T-helper 17 cell (primary cell): ENCODE measurements around the gene GMPPB. TPM values are rescaled to one million over a fixed set of nuclear protein-coding genes. Genes with fewer than 3 reads are reported as not detected.

Experiments
- ATAC-seq: fragments of 150-1000 bp; cut with Tn5 transposase; 2 replicates; pipeline ENCODE4 v1.10.0; 2021; ENCODE audit warnings: mild to moderate bottlenecking, moderate library complexity
- DNase-seq, 3 donors: peaks; one replicate each; pipeline versions ENCODE4 v3.0.0 to v3.0.0-alpha.2; 2020 to 2021
- H3K9me3 ChIP-seq: one replicate; pipeline ENCODE4 v1.7.0; 2013; ENCODE audit warnings: low read length, mild to moderate bottlenecking; ENCODE audit not compliant: control insufficient read depth, poor library complexity, severe bottlenecking
- H3K27ac Mint-ChIP-seq: one replicate; pipeline ENCODE4 v1.8.0; 2022; ENCODE audit warnings: mild to moderate bottlenecking, moderate library complexity, mixed read lengths
- H3K27me3 Mint-ChIP-seq: one replicate; pipeline ENCODE4 v1.8.0; 2022; ENCODE audit warnings: mixed read lengths
- H3K36me3 Mint-ChIP-seq: one replicate; pipeline ENCODE4 v1.8.0; 2022; ENCODE audit warnings: low read depth, mixed read lengths
- H3K4me1 Mint-ChIP-seq: one replicate; pipeline ENCODE4 v1.8.0; 2022; ENCODE audit warnings: mild to moderate bottlenecking, mixed read lengths
- H3K4me3 Mint-ChIP-seq: one replicate; pipeline ENCODE4 v1.8.0; 2022; ENCODE audit warnings: mild to moderate bottlenecking, moderate library complexity, mixed read lengths
- total RNA-seq, 4 donors: library from RNA in 2 of 4; stranded (reverse) in 2 of 4; gene quantifications; one replicate each; pipeline ENCODE4 v1.2.3 and lab custom pipeline; 2022 to 2026

Gene GMPPB
- total RNA-seq, 2 donors from 2014 or later: 42.9 to 61.9 TPM

GRCh38 chr3:49674497-49674983 lies 49.2 kb downstream of the GMPPB start:
- ATAC-seq: peak; percentile 2
- DNase-seq: peak in 1 of 3 donors; percentile 21
- Mint-ChIP-seq H3K36me3 (no peaks in the 10 kb centered on the region), H3K4me3 (peak overlapping the region; percentile 95), H3K4me1 (peaks cover 24% of the 10 kb centered on the region), H3K27ac (peak overlapping the region; percentile 70), H3K27me3 (no peaks in the 10 kb centered on the region)
- no peaks in the 10 kb centered on the region for H3K9me3 ChIP-seq

DNA sequence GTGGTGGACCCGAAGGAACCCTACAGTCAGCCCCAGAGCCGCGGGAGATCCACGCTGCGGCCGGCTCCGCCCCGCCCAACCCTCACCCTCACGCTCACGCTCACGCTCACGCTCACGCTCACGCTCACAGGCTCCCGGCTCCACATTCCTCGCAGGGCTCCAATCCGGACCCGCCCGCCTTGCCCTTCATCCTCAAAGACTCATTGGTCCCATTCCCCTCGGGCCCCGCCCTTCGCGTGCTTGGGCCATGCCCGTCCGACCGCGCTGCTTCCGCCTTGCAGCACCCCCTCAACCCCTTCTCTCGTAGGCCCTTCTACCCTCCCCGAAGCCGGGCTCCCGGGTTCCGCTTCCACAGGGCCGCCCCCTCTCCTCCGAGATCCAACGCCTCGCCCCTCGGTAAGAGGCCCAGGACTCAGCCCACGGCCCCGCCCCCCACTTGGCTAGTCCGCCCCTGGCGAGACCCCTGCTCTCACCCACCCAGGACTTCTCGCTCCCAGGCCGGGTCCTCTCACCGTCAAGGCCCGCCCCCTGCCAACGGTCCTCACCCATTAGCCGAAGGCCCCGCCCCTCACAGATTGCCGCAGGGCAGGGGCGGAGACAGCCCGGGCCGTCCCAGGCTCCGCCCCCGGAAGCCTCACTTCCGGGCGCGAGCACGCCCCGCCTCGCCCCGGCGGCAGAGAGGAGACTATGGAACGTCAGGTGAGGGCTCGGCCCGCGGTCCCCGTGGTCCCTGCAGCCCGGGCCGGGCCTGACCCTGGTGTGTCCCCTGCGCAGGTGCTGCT lies 49.8 kb downstream of the GMPPB start, which contains the start of gene APEH:
Gene APEH, plus strand, starts transcription at position 637 of the 782 bp plus-strand sequence. Its CDS starts 51 bp downstream, at position 688.
- peak within 1 kb of the TSS; percentile 70 for H3K27ac Mint-ChIP-seq
- DNase-seq: peak; percentile 96 to 98 (median 97)
- no peaks in the 10 kb centered on the region for H3K9me3 ChIP-seq
- H3K36me3 Mint-ChIP-seq: no peaks in the 10 kb centered on the region
- H3K4me3 Mint-ChIP-seq: peak within 1 kb of the TSS; percentile 95
- peak; percentile 89 for ATAC-seq
- H3K4me1 Mint-ChIP-seq: peaks cover 24% of the 10 kb centered on the region
- no peaks in the 10 kb centered on the region for H3K27me3 Mint-ChIP-seq

GRCh38 chr3:49673121-49673714 lies 50.5 kb downstream of the GMPPB start:
- ATAC-seq (no peak), DNase-seq (no peak)
- Mint-ChIP-seq H3K4me3 (peak overlapping the region; percentile 95), H3K4me1 (peaks cover 24% of the 10 kb centered on the region), H3K27ac (peak overlapping the region; percentile 70), H3K27me3 (no peaks in the 10 kb centered on the region), H3K36me3 (no peaks in the 10 kb centered on the region)
- no peaks in the 10 kb centered on the region for H3K9me3 ChIP-seq

DNA sequence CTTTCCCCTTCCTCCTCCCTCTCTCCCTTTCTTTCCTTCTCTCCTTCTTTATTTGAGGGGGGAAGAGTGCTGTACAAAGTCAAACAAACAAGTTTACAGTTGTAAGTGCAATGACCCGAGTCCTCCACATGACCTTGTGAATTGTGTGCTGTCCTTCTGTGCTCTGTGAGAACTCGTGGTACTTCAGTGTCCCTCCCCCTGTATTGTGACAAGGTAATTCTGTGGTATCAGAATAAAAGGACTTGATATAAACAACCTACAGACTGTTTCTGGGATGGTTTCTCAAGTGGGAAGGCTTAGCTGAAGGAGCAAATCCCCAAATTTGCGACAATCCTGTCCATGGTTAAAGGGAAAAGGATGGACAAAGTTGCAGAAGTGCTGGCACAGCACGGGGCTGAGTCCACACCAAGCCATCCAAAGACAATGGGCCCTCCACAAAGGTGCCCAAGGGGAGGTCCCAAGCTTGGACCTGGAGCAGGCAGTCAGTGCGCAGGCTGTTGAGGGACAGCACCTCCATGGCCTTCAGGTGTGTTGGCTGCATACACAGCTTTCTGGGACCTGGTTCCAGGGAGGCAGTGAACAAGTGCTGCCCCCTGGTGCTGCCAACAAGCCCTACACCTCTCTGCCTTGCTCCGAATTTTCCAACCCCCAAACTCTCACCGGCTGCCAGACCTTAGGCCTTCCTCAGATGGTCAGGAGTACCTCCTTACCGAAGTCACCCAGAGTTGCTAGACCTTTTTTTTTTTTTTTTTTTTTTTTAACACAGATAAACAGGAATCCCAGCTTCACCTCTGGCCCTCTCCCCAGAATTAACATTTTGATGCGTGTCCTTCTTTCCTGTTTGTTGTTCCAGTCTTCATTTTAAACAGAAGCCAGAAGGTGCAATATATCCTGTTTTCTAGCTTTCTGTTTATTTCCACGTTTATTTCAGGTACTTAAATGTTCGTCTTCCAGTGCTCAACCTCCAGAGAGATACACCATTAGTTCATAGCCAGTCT lies 52.2 kb downstream of the GMPPB start:
- H3K4me3 Mint-ChIP-seq: peak overlapping the region; percentile 70
- peak overlapping the region; percentile 16 for H3K27ac Mint-ChIP-seq
- H3K9me3 ChIP-seq: no peaks in the 10 kb centered on the region
- no peaks in the 10 kb centered on the region for H3K36me3 Mint-ChIP-seq
- ATAC-seq (no peak), DNase-seq (peak; percentile 50 to 66 (median 58))
- peaks cover 24% of the 10 kb centered on the region for H3K4me1 Mint-ChIP-seq
- H3K27me3 Mint-ChIP-seq: no peaks in the 10 kb centered on the region

- no peak for DNase-seq
- H3K27ac Mint-ChIP-seq: no peak overlapping the region
Observed at GRCh38 chr3:49670940-49671290, 52.8 kb downstream of the GMPPB start.

More at GRCh38 chr3:49670940-49671290, 52.8 kb downstream of the GMPPB start:
- ATAC-seq: no peak
- Mint-ChIP-seq H3K4me3 (no peak overlapping the region), H3K36me3 (no peaks in the 10 kb centered on the region), H3K4me1 (peaks cover 22% of the 10 kb centered on the region), H3K27me3 (no peaks in the 10 kb centered on the region)
- H3K9me3 ChIP-seq: no peaks in the 10 kb centered on the region

Other genes starting within 250 kb of the GMPPB start
- gene BSN, start 169.5 kb downstream of the GMPPB start, total RNA-seq: under 1 TPM; 0.12 to 0.29 TPM
- 10 to 100 TPM; 61.2 to 71.0 TPM for gene APEH, start 49.6 kb downstream of the GMPPB start, total RNA-seq
- gene MST1, start 34.5 kb downstream of the GMPPB start, total RNA-seq: 10 to 100 TPM in 1 of 2 donors, 1 to 10 TPM in 1; 7.5 to 11.3 TPM
- gene RNF123, start 34.4 kb downstream of the GMPPB start, total RNA-seq: 10 to 100 TPM; 37.7 to 45.1 TPM
- under 1 TPM in 1 of 2 donors, not detected in 1; 0.99 TPM for gene AMIGO3, start 4.3 kb downstream of the GMPPB start, total RNA-seq
- 10 to 100 TPM; 54.1 to 56.4 TPM for gene IP6K1, start 62.6 kb upstream of the GMPPB start, total RNA-seq
- gene CDHR4, start 75.9 kb upstream of the GMPPB start, total RNA-seq: under 1 TPM in 1 of 2 donors, not detected in 1; 0.37 TPM
- gene INKA1, start 79.3 kb upstream of the GMPPB start, total RNA-seq: 1 to 10 TPM in 1 of 2 donors, under 1 TPM in 1; 0.92 to 5.2 TPM
- 100 to 1,000 TPM; 173 to 198 TPM for gene UBA7, start 90.0 kb upstream of the GMPPB start, total RNA-seq
- gene TRAIP, start 132.6 kb upstream of the GMPPB start, total RNA-seq: 1 to 10 TPM; 4.8 to 5.5 TPM
- gene CAMKV, start 146.0 kb upstream of the GMPPB start, total RNA-seq: under 1 TPM; 0.47 to 0.89 TPM
- gene MST1R, start 179.9 kb upstream of the GMPPB start, total RNA-seq: 1 to 10 TPM in 1 of 2 donors, under 1 TPM in 1; 0.63 to 1.7 TPM
- 1 to 10 TPM; 2.3 to 4.6 TPM for gene MON1A, start 205.9 kb upstream of the GMPPB start, total RNA-seq
- gene RBM6, start 216.2 kb upstream of the GMPPB start, total RNA-seq: 100 to 1,000 TPM; 129 to 148 TPM